ENCODE measurements around the gene AGXT.

Gene AGXT

GRCh38 chr2:240886678-240887609 lies 18.3 kb downstream of the AGXT start:
- DNase-seq, result no peak

- no peak for DNase-seq
Observed at GRCh38 chr2:240887631-240888030, 19.0 kb downstream of the AGXT start.

- DNase-seq, result no peak
Observed at GRCh38 chr2:240888130-240888889, 19.7 kb downstream of the AGXT start.

- no peak for DNase-seq
Observed at GRCh38 chr2:240888890-240889573, 20.4 kb downstream of the AGXT start.

- no peak for DNase-seq
Observed at GRCh38 chr2:240889601-240890560, 21.3 kb downstream of the AGXT start.

DNA sequence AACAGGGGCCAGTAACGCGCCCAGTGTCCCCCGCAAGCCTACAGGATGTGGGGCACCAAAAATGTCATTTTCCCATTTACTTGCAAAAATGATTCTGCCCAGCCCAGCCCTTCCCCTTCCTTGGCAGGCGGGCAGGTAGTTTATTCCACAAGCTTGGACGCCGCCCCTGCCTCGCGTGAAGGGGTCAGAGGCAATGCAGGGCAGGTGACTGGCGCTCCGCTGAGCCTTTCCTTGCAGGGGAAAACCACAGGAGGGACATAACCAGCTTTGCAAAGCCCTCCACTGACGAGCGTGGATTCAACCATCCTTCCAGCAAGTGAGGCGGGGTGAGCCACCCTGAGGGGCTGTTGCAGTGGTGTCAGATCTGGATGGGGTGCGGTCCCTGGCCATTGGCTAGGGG lies 22.1 kb downstream of the AGXT start:
- no peak for DNase-seq

DNA sequence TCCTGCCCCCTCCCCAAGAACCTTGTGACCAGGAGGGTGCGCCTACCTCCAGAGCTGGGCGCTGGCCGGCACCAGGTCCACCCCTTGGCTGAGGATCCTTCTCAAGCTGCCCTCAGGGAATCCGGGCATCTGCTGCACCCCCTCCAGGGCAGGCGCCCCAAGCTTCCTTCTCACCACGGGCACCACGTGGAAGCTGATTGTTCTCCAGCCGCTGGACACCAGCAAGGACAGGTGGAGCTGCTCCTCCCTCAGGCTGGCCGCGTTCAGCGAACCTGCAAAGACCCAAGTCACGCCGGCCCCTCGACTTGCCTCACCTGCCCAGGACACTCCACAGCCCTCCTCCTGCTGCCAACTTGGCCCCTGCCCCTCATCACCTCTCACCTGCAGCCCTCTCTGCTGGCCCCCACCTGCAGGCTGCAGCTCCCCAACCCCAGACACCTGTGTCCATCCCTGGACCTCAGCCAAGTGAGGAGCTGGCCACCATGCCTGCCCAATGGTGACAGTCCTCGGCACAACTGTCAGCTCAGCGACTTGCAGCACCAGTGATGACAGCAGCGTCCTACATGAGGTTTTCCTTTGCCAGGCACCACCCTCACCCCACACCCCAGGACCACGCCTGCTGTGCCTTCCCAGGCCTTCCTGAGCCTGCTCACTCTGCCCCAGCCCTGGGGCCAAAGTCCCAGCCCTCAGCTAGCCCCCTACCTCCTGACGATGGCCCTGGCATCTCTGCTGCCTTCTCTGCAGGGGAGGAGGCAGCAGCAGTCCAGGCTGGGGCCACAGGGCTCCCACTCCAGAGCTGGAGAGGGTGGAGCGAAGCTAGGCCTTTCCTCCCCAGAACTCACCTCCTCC lies 23.1 kb downstream of the AGXT start:
- no peak for DNase-seq

DNA sequence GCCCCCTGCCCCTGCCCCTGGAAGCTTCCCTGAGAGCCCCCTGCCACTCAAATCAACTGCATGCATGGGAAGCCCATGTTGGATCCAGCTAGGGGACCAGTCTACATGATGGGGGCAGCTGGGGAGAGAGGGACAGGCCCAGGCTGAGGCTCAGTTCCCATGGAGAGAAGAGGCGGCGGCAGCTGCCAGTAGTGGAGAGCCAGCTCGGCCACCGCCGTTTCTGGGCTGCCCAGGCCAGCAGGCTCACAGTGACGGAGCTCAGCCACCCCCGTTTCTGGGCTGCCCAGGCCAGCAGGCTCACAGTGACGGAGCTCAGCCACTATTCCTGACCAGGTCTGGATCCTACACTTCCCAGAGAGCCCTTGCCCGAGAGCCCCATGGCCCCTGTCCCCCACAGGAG lies 23.7 kb downstream of the AGXT start:
- DNase-seq, result no peak

DNA sequence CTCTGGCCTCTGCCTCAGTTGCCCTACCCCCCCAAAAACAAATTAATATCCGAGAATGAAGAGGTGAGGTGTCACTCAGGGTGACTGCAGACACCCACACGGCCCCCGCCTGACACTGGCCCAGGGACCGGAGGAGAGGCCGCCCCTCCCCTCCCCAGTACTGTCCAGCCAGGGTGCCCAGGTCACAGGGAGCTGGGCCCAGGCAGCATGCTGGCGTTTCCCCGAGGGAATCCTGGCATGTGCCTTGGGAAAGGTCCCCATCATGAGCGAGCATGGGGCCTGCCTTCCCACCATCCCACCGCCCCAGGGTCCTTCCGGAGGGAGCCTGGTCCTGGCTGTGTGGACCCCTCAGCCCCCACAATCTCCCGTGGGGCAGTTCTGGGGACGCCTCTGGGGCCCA lies 24.3 kb downstream of the AGXT start:
- DNase-seq, result no peak

DNA sequence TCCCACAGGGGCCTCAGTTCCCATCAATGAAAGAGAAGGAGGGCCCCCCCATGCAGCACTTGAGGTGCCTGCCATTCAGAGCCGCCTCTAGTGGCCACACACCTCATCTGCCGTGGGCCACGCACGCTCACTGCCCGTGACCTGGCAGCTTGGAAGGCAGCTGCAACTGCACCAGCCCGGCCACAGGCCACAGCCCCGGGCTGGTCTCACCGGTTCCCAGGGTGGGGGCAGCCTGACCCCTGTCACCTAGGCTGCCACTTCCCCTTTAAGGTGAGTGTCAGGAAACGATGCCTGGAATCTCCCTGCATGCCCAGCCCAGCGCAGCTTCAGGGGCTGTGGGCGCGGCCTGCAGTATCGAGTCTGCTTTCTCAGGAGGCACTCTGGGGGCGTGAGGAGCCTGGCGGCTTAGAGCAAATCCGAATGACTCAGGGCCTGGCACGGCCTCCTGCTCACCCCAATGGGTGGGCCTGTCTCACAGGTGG lies 24.8 kb downstream of the AGXT start:
- DNase-seq, result peak; percentile 20

- no peak for DNase-seq
Observed at GRCh38 chr2:240894006-240894405, 25.4 kb downstream of the AGXT start.

GRCh38 chr2:240894836-240895558 lies 26.4 kb downstream of the AGXT start:
- DNase-seq, result no peak

DNA sequence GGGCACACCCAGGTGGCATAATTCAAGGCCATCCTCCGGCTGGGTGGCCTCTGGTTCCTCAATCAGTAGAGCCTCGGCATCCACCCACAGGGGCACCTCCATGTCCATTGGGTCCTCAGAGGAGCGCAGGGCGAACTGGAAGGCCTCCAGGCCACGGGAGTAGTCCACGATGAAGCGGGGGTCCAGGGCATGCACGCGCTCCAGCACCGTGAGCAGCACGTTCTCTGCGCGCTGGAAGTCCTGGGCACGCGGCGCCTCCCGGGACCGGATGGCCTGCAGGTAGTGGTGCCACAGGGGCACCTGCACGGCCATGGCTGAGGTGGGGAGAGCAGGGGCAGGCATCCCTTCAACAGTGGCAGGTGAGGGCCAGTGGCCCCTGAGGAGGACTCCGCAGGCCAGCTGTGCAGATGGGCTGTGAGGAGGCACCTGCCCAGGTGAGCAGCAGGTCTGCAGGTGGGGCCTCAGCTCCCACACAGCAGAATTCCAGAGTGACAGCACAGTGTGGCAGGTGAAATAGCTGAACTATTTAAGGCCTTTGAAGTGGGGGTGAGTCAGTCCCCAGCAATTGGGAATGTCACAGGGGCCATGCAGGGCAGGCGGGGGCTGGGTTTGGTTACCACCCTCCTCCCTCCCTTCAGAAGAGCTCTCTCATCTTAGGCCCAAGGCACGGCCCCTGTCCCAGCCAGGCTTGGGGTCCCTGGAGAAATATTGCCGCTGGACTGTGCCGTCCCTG lies 27.2 kb downstream of the AGXT start, which contains the start of gene MAB21L4:
Gene MAB21L4 (minus strand): TSS at position 501 of the 733 bp plus-strand sequence. CDS start 159 bp downstream, at position 342.
- no peak for DNase-seq

DNA sequence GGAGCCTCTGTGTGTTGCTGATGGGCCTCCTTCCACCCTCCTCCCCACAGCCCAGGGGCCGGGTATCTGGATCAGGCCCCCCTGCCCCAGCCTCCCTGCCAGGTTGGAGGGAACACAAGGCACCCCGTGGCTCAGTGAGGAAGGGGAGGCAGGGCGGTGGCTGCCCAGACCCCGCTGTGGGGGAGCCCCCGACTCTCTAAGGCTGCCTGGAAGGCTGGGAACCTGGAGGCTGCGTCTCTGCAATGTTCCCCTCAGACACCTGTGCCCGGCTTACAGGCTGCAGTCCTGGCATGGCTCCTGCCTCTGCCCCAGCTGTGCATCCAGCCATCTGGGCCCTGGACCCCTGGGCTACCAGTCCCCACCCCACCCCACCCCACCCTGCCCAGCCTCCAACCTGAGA lies 27.8 kb downstream of the AGXT start:
- no peak for DNase-seq

GRCh38 chr2:240896871-240897692 lies 28.5 kb downstream of the AGXT start:
- no peak for DNase-seq

DNA sequence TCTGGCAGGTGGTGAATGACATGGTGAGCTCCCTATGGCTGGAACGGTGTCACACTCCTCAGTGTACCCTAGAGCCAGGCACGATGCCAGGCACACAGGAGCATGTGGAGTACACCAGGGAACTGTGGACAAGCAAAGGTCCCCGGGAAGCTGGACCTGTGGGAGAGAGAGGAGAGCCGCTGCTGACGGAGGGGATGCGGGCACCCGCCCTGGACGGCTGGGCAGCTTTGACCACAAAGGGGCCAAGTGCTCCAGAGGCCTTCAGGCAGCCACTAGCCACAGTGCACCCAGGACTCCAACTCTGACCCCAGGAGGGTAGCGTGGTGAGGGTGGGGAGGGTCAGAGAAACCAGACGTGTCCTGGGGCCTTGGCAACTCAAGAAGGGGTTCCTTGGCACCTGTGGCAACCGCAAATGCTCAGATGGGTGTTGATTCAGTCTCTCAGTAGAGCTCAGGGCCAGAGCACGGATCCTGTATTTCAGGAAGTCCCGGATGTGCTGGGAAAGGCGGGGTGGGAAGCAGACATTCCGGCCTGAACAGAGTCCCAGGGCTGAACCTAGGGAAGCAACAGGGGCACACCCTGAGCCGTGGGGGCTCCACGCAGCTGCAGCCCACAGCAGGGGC lies 29.6 kb downstream of the AGXT start:
- DNase-seq, result no peak

- no peak for DNase-seq
Observed at GRCh38 chr2:240898731-240899467, 30.3 kb downstream of the AGXT start.

Data from stimulated activated naive CD4-positive, alpha-beta T cell treated with Interleukin-2 at 50 U/mL for 16 hours (primary cell).